ENCODE measurements around the gene ABCC4. TPM values are rescaled to one million over a fixed set of nuclear protein-coding genes. Genes with fewer than 3 reads are reported as not detected.

Gene ABCC4
- total RNA-seq, 1 donor from 2014 or later = 21.7 TPM

DNA sequence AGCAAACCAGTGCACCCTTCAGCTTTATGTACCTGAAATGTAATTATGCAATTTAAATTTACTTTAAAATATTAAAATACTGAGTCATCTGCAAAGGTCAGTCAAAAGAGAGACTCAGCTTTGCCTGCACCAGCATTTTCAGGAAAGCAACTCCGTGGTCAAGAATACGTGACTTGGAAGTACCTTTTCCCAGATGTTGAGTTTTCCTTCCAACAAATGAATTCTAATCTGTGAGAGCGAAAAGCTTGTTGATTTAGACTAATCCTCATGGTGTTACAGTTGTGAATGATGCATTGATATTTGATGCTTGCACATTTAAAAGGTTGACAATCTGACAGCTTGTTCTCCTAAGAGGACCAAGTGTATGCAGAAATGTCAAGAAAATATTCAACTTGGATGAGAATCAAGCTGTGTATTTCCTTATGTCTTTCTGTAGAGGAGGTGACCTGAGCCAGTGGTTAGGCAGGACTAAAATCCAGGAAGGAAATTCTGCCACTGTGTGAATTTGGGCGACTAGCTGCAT, 270.4 kb downstream of the ABCC4 start:
- no peaks in the 10 kb centered on the region for H3K9me3 Mint-ChIP-seq
- no peaks in the 10 kb centered on the region for H3K4me1 Mint-ChIP-seq (ENCODE audit: unreplicated experiment)
- no peaks in the 10 kb centered on the region for H3K36me3 Mint-ChIP-seq
- no peak overlapping the region for H3K4me3 Mint-ChIP-seq
- no peak for DNase-seq (ENCODE audit: extremely low spot score, unreplicated experiment)
- TF ChIP-seq, protein P1, sequence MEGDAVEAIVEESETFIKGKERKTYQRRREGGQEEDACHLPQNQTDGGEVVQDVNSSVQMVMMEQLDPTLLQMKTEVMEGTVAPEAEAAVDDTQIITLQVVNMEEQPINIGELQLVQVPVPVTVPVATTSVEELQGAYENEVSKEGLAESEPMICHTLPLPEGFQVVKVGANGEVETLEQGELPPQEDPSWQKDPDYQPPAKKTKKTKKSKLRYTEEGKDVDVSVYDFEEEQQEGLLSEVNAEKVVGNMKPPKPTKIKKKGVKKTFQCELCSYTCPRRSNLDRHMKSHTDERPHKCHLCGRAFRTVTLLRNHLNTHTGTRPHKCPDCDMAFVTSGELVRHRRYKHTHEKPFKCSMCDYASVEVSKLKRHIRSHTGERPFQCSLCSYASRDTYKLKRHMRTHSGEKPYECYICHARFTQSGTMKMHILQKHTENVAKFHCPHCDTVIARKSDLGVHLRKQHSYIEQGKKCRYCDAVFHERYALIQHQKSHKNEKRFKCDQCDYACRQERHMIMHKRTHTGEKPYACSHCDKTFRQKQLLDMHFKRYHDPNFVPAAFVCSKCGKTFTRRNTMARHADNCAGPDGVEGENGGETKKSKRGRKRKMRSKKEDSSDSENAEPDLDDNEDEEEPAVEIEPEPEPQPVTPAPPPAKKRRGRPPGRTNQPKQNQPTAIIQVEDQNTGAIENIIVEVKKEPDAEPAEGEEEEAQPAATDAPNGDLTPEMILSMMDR (conservative IDR thresholded peaks at IDR 0.05) = no peak
- H3K27me3 Mint-ChIP-seq = no peaks in the 10 kb centered on the region
- H3K27ac Mint-ChIP-seq = no peak overlapping the region

DNA sequence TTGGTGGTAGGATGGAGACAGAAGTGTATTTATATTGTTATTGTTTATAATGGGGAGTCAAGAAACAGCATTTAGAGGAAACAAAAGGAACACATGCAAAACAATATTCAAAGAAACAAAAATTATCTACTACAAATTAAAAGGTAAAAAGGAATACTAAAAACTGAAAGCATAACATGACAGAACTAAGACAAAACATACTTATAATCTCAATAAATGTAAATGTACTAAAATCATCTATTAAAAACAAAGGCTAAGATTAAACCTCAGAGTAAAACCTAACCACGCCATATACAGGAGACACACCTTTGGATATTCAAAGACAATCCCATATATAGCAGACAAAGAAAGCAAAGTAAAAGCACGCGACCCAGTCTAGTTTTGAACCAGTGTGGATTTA, 273.6 kb downstream of the ABCC4 start:
- Mint-ChIP-seq H3K9me3 (no peaks in the 10 kb centered on the region), H3K27me3 (no peaks in the 10 kb centered on the region), H3K36me3 (no peaks in the 10 kb centered on the region), H3K4me3 (no peak overlapping the region), H3K27ac (no peak overlapping the region), H3K4me1 (ENCODE audit: unreplicated experiment) (peaks cover 8% of the 10 kb centered on the region)
- no peak for DNase-seq (ENCODE audit: extremely low spot score, unreplicated experiment)
- TF ChIP-seq, protein P1 (conservative IDR thresholded peaks at IDR 0.05) = no peak

DNA sequence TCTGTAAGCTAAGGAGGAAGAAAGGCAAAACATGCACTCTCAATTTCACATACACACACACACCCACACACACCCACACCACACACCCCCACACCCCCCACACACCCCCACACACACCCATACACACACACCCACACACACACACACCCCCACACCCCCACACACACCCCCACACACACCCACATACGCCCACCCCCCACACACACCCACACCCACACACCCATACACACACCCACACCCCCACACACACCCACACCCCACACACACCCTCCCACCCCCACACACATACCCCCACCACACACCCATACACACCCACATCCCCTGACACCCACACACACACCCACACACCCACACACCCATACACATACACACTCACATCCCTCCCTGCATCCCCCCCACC, 276.1 kb downstream of the ABCC4 start:
- Mint-ChIP-seq H3K4me1 (ENCODE audit: unreplicated experiment) (peaks cover 10% of the 10 kb centered on the region), H3K4me3 (no peak overlapping the region), H3K9me3 (no peaks in the 10 kb centered on the region), H3K27me3 (no peaks in the 10 kb centered on the region), H3K27ac (no peak overlapping the region), H3K36me3 (no peaks in the 10 kb centered on the region)
- no peak for DNase-seq (ENCODE audit: extremely low spot score, unreplicated experiment)
- TF ChIP-seq, protein P1 (conservative IDR thresholded peaks at IDR 0.05) = no peak

DNA sequence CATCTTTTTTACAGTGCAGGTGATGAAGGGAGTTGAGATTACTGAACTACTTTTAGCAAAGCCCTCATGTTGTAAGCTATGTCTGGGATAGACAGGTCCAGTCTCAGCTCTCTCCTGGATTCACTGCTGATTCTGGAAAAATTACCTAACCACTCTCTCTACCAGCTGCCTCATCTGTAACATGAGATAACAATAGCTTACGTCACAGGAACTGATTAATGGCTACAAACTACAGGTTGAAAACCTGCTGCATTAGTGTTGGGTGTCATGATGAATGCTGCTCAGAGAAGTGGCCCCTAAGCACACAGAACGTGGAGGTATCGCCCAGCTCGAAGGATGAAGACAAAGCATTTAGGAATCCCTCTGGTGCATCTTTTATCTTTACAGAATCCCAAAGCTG, 277.8 kb downstream of the ABCC4 start:
- H3K36me3 Mint-ChIP-seq = peaks cover 3% of the 10 kb centered on the region
- no peaks in the 10 kb centered on the region for H3K9me3 Mint-ChIP-seq
- TF ChIP-seq, protein P1 (conservative IDR thresholded peaks at IDR 0.05) = no peak
- peaks cover 10% of the 10 kb centered on the region for H3K4me1 Mint-ChIP-seq (ENCODE audit: unreplicated experiment)
- DNase-seq (ENCODE audit: extremely low spot score, unreplicated experiment) = no peak
- no peak overlapping the region for H3K27ac Mint-ChIP-seq
- H3K4me3 Mint-ChIP-seq = no peak overlapping the region
- no peaks in the 10 kb centered on the region for H3K27me3 Mint-ChIP-seq

DNA sequence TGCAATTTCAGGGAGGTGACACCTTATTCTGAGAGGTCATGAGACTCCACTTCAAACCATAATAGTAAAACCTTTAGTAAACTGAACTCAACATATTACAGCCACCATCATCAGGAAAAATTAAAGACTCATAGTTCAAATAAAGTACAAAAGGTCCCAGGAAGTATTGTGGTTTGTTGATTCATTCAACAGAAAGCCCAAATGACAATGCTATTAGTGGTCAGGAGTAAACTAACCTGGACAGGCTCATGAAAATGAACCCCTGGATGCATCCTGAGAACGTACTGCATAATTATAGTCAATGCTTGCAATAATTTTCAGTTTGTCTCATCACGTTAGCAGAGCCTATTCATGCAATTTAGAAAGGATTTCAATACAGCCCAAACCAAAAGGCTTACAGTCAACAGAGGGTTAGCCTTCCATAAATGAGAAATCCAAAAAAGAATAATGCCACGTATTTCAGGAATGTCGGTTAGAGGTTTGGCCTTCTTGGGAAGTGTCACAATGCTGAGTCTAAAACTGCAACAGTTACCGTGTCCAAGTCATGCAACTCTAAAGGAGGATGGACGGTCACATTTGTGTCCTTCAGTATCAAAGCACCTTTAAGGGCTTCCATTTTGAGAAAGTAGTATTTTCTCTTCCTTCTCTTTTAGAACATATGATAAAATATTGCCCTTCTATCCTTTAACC, 280.8 kb downstream of the ABCC4 start:
- Mint-ChIP-seq H3K36me3 (peaks cover 4% of the 10 kb centered on the region), H3K27me3 (no peaks in the 10 kb centered on the region), H3K4me3 (no peak overlapping the region), H3K9me3 (no peaks in the 10 kb centered on the region), H3K4me1 (ENCODE audit: unreplicated experiment) (peaks cover 10% of the 10 kb centered on the region), H3K27ac (no peak overlapping the region)
- no peak for DNase-seq (ENCODE audit: extremely low spot score, unreplicated experiment)
- TF ChIP-seq, protein P1 (conservative IDR thresholded peaks at IDR 0.05) = no peak
